ENCODE data around the gene CDC37.

Gene CDC37

GRCh38 chr19:10419646-10420443, 16.5 kb upstream of the CDC37 start:
- Histone ChIP-seq H4K91ac (ENCODE audit: low read depth, low read length, poor library complexity) (no peak overlapping the region), H3K4ac (ENCODE audit: low read length) (no peak overlapping the region), H2BK120ac (ENCODE audit: low read depth, low read length) (no peak overlapping the region), H2BK12ac (ENCODE audit: low read length) (peak overlapping the region; percentile 50), H3K23ac (ENCODE audit: low read depth, low read length, poor library complexity) (no peak overlapping the region), H3K4me2 (ENCODE audit: insufficient read depth, low read length, poor library complexity, severe bottlenecking) (peak overlapping the region; percentile 94), H3K27ac (replicated peaks; ENCODE audit: low read length) (no peak overlapping the region), H3K9me3 (replicated peaks in 1 of 2; ENCODE audit: control insufficient read depth in 2 of 2, insufficient read depth in 1 of 2, low read depth in 1 of 2, low read length in 2 of 2) (peaks cover 0 to 3% of the 10 kb centered on the region in 2 donors), H2BK5ac (ENCODE audit: low read length) (peak overlapping the region; percentile 36), H2AK5ac (ENCODE audit: low read depth, low read length) (peak overlapping the region; percentile 68), H3K27me3 (ENCODE audit: control insufficient read depth in 3 of 3, insufficient read depth in 3 of 3, low read depth in 1 of 3, low read length in 3 of 3) (peaks cover 14 to 74% (median 60%) of the 10 kb centered on the region in 3 experiments), H3K79me1 (ENCODE audit: low read depth, low read length) (no peaks in the 10 kb centered on the region), H3K4me3 (ENCODE audit: low read length in 2 of 2) (peak overlapping the region; percentile 45 to 78), H4K8ac (ENCODE audit: low read depth, low read length) (no peak overlapping the region), H2AFZ (ENCODE audit: low read length) (peak overlapping the region; percentile 80), H3K36me3 (replicated peaks in 1 of 2; ENCODE audit: control insufficient read depth in 2 of 2, insufficient read depth in 2 of 2, low read length in 2 of 2) (no peaks in the 10 kb centered on the region), H3K9ac (ENCODE audit: low read depth, low read length, poor library complexity) (peak overlapping the region; percentile 63), H3K4me1 (ENCODE audit: control insufficient read depth in 2 of 2, insufficient read depth in 1 of 2, low read depth in 1 of 2, low read length in 2 of 2) (peaks cover 20 to 37% of the 10 kb centered on the region in 2 donors), H3K18ac (ENCODE audit: low read length) (peak overlapping the region; percentile 90), H2BK15ac (ENCODE audit: low read length) (no peak overlapping the region), H3K14ac (ENCODE audit: low read length) (peak overlapping the region; percentile 44)
- DNase-seq (ENCODE audit: low spot score), result peak; percentile 90
- no CpG with 5 or more reads among the region's 61 CpGs for WGBS, 2 donors (ENCODE audit: extremely low coverage in 2 of 2, insufficient read length in 2 of 2, insufficient replicate concordance in 1 of 2)

DNA sequence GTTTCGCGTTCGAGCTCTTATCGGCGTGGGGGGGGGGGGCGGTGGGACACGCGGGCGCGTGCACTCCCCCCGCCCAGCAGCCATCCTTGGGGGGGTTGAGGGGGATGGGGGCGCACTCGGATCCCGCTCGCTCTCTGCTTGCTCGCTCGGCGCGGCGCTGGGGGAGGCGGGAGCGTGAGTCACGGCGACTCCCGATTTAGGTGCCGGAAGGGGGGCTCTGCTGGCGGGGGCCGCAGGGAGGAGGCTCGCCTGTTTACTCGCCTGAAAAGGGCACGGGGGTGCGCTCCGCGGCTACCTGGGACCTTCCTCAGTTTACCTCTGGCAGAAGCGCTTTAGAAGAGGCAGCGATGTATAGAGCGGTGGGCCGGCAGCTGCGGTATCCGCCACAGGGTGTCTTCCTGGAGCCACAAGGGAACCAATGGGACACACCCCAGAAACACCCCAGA, 15.9 kb upstream of the CDC37 start:
- peak overlapping the region; percentile 94 for H3K4me2 ChIP-seq (ENCODE audit: insufficient read depth, low read length, poor library complexity, severe bottlenecking)
- DNase-seq (ENCODE audit: low spot score), result no peak

GRCh38 chr19:10418485-10419199, 15.3 kb upstream of the CDC37 start:
- Histone ChIP-seq H4K91ac (ENCODE audit: low read depth, low read length, poor library complexity) (no peak overlapping the region), H3K79me1 (ENCODE audit: low read depth, low read length) (no peaks in the 10 kb centered on the region), H3K4me2 (ENCODE audit: insufficient read depth, low read length, poor library complexity, severe bottlenecking) (peak overlapping the region; percentile 94), H3K18ac (ENCODE audit: low read length) (peak overlapping the region; percentile 90), H3K27me3 (ENCODE audit: control insufficient read depth in 3 of 3, insufficient read depth in 3 of 3, low read depth in 1 of 3, low read length in 3 of 3) (peaks cover 11 to 63% (median 54%) of the 10 kb centered on the region in 3 experiments), H2AK5ac (ENCODE audit: low read depth, low read length) (no peak overlapping the region), H3K9ac (ENCODE audit: low read depth, low read length, poor library complexity) (no peak overlapping the region), H2BK120ac (ENCODE audit: low read depth, low read length) (no peak overlapping the region), H3K4me3 (ENCODE audit: low read length in 2 of 2) (peak overlapping the region in 1 of 2 donors; percentile 50), H3K4ac (ENCODE audit: low read length) (no peak overlapping the region), H2AFZ (ENCODE audit: low read length) (peak overlapping the region; percentile 80), H2BK12ac (ENCODE audit: low read length) (no peak overlapping the region), H3K4me1 (ENCODE audit: control insufficient read depth in 2 of 2, insufficient read depth in 1 of 2, low read depth in 1 of 2, low read length in 2 of 2) (peaks cover 18 to 37% of the 10 kb centered on the region in 2 donors), H2BK5ac (ENCODE audit: low read length) (no peak overlapping the region), H3K27ac (replicated peaks; ENCODE audit: low read length) (peak overlapping the region; percentile 28), H3K23ac (ENCODE audit: low read depth, low read length, poor library complexity) (no peak overlapping the region), H3K9me3 (replicated peaks in 1 of 2; ENCODE audit: control insufficient read depth in 2 of 2, insufficient read depth in 1 of 2, low read depth in 1 of 2, low read length in 2 of 2) (peaks cover 4 to 5% of the 10 kb centered on the region in 2 donors), H4K8ac (ENCODE audit: low read depth, low read length) (no peak overlapping the region), H3K14ac (ENCODE audit: low read length) (no peak overlapping the region), H3K36me3 (replicated peaks in 1 of 2; ENCODE audit: control insufficient read depth in 2 of 2, insufficient read depth in 2 of 2, low read length in 2 of 2) (no peaks in the 10 kb centered on the region), H2BK15ac (ENCODE audit: low read length) (peak overlapping the region; percentile 90)
- peak; percentile 62 for DNase-seq (ENCODE audit: low spot score)
- WGBS, 2 donors (ENCODE audit: extremely low coverage in 2 of 2, insufficient read length in 2 of 2, insufficient replicate concordance in 1 of 2), result no CpG with 5 or more reads among the region's 32 CpGs

More for the DNA sequence above, 15.9 kb upstream of the CDC37 start:
- peak overlapping the region; percentile 45 to 78 for H3K4me3 ChIP-seq (ENCODE audit: low read length in 2 of 2)
- H3K9me3 ChIP-seq (replicated peaks in 1 of 2; ENCODE audit: control insufficient read depth in 2 of 2, insufficient read depth in 1 of 2, low read depth in 1 of 2, low read length in 2 of 2), result peaks cover 4 to 5% of the 10 kb centered on the region in 2 donors
- H3K27ac ChIP-seq (replicated peaks; ENCODE audit: low read length), result no peak overlapping the region
- H4K91ac ChIP-seq (ENCODE audit: low read depth, low read length, poor library complexity), result no peak overlapping the region
- peaks cover 18 to 37% of the 10 kb centered on the region in 2 donors for H3K4me1 ChIP-seq (ENCODE audit: control insufficient read depth in 2 of 2, insufficient read depth in 1 of 2, low read depth in 1 of 2, low read length in 2 of 2)
- H2BK15ac ChIP-seq (ENCODE audit: low read length), result peak overlapping the region; percentile 90
- peak overlapping the region; percentile 90 for H3K18ac ChIP-seq (ENCODE audit: low read length)
- no peaks in the 10 kb centered on the region for H3K36me3 ChIP-seq (replicated peaks in 1 of 2; ENCODE audit: control insufficient read depth in 2 of 2, insufficient read depth in 2 of 2, low read length in 2 of 2)
- H3K27me3 ChIP-seq (ENCODE audit: control insufficient read depth in 3 of 3, insufficient read depth in 3 of 3, low read depth in 1 of 3, low read length in 3 of 3), result peaks cover 11 to 69% (median 55%) of the 10 kb centered on the region in 3 experiments
- H2AFZ ChIP-seq (ENCODE audit: low read length), result peak overlapping the region; percentile 80
- peak overlapping the region; percentile 36 for H2BK5ac ChIP-seq (ENCODE audit: low read length)
- H3K9ac ChIP-seq (ENCODE audit: low read depth, low read length, poor library complexity), result peak overlapping the region; percentile 31
- peak overlapping the region; percentile 50 for H2BK12ac ChIP-seq (ENCODE audit: low read length)
- peak overlapping the region; percentile 68 for H2AK5ac ChIP-seq (ENCODE audit: low read depth, low read length)
- peak overlapping the region; percentile 44 for H3K14ac ChIP-seq (ENCODE audit: low read length)
- no peaks in the 10 kb centered on the region for H3K79me1 ChIP-seq (ENCODE audit: low read depth, low read length)
- no peak overlapping the region for H3K23ac ChIP-seq (ENCODE audit: low read depth, low read length, poor library complexity)
- H4K8ac ChIP-seq (ENCODE audit: low read depth, low read length), result no peak overlapping the region
- no peak overlapping the region for H3K4ac ChIP-seq (ENCODE audit: low read length)
- no peak overlapping the region for H2BK120ac ChIP-seq (ENCODE audit: low read depth, low read length)
- WGBS, 2 donors (ENCODE audit: extremely low coverage in 2 of 2, insufficient read length in 2 of 2, insufficient replicate concordance in 1 of 2), result no CpG with 5 or more reads among the region's 40 CpGs

GRCh38 chr19:10418235-10418484, 14.8 kb upstream of the CDC37 start:
- no peak overlapping the region for H3K23ac ChIP-seq (ENCODE audit: low read depth, low read length, poor library complexity)
- H3K4ac ChIP-seq (ENCODE audit: low read length), result no peak overlapping the region
- no peak overlapping the region for H3K14ac ChIP-seq (ENCODE audit: low read length)
- peaks cover 4 to 5% of the 10 kb centered on the region in 2 donors for H3K9me3 ChIP-seq (replicated peaks in 1 of 2; ENCODE audit: control insufficient read depth in 2 of 2, insufficient read depth in 1 of 2, low read depth in 1 of 2, low read length in 2 of 2)
- no peak overlapping the region for H2AK5ac ChIP-seq (ENCODE audit: low read depth, low read length)
- H3K9ac ChIP-seq (ENCODE audit: low read depth, low read length, poor library complexity), result no peak overlapping the region
- no peak overlapping the region for H4K91ac ChIP-seq (ENCODE audit: low read depth, low read length, poor library complexity)
- H4K8ac ChIP-seq (ENCODE audit: low read depth, low read length), result no peak overlapping the region
- no peak overlapping the region for H2BK12ac ChIP-seq (ENCODE audit: low read length)
- H2BK15ac ChIP-seq (ENCODE audit: low read length), result no peak overlapping the region
- no peaks in the 10 kb centered on the region for H3K79me1 ChIP-seq (ENCODE audit: low read depth, low read length)
- H2BK5ac ChIP-seq (ENCODE audit: low read length), result no peak overlapping the region
- peak overlapping the region; percentile 64 for H3K4me2 ChIP-seq (ENCODE audit: insufficient read depth, low read length, poor library complexity, severe bottlenecking)
- no peak for DNase-seq (ENCODE audit: low spot score)
- no CpG with 5 or more reads among the region's 3 CpGs for WGBS, 2 donors (ENCODE audit: extremely low coverage in 2 of 2, insufficient read length in 2 of 2, insufficient replicate concordance in 1 of 2)
- H3K36me3 ChIP-seq (replicated peaks in 1 of 2; ENCODE audit: control insufficient read depth in 2 of 2, insufficient read depth in 2 of 2, low read length in 2 of 2), result no peaks in the 10 kb centered on the region
- H3K18ac ChIP-seq (ENCODE audit: low read length), result no peak overlapping the region
- H3K4me1 ChIP-seq (ENCODE audit: control insufficient read depth in 2 of 2, insufficient read depth in 1 of 2, low read depth in 1 of 2, low read length in 2 of 2), result peaks cover 18 to 37% of the 10 kb centered on the region in 2 donors
- H3K4me3 ChIP-seq (ENCODE audit: low read length in 2 of 2), result no peak overlapping the region
- H2BK120ac ChIP-seq (ENCODE audit: low read depth, low read length), result no peak overlapping the region
- peak overlapping the region; percentile 71 for H3K27ac ChIP-seq (replicated peaks; ENCODE audit: low read length)
- peaks cover 11 to 59% (median 49%) of the 10 kb centered on the region in 3 experiments for H3K27me3 ChIP-seq (ENCODE audit: control insufficient read depth in 3 of 3, insufficient read depth in 3 of 3, low read depth in 1 of 3, low read length in 3 of 3)
- peak overlapping the region; percentile 80 for H2AFZ ChIP-seq (ENCODE audit: low read length)

Measured in neuronal stem cell (in vitro differentiated cells).